Keratinocyte (primary cell): ENCODE results near the gene ZNF763. TPM values are rescaled to one million over a fixed set of nuclear protein-coding genes. Genes with fewer than 3 reads are reported as not detected.

Experiments used
- DNase-seq: peaks from one replicate; pipeline ENCODE4 v3.0.0-alpha.2; 2011; ENCODE audit warnings: low read depth, missing footprints, low spot score
- FAIRE-seq: peaks from 2 replicates; lab custom pipeline; 2011; peaks lifted over from hg19 to GRCh38; lab: Jason Lieb, UNC
- H2AFZ ChIP-seq: 2 replicates; pipeline ENCODE4 v1.6.0; 2012; ENCODE audit warnings: low read length, control low read depth, inconsistent platforms; ENCODE audit not compliant: control insufficient read depth
- H3K27ac ChIP-seq: 2 replicates; pipeline ENCODE4 v1.5.1; 2011; ENCODE audit warnings: low read length; ENCODE audit not compliant: control insufficient read depth, insufficient read depth
- H3K27me3 ChIP-seq: 3 replicates; pipeline ENCODE4 v1.6.0; 2011; ENCODE audit warnings: low read length; ENCODE audit not compliant: control insufficient read depth, insufficient read depth; ENCODE audit errors: extremely low read depth
- H3K36me3 ChIP-seq, 2 experiments: 2 replicates in 1 of 2; 3 replicates in 1 of 2; pipeline ENCODE4 v1.5.1; 2011; ENCODE audit warnings: low read length in 2 of 2, mild to moderate bottlenecking in 1 of 2; ENCODE audit not compliant: control insufficient read depth in 2 of 2, insufficient read depth in 2 of 2; ENCODE audit errors: extremely low read depth in 1 of 2
- H3K4me1 ChIP-seq: 3 replicates; pipeline ENCODE4 v1.5.1; 2011; ENCODE audit warnings: low read length; ENCODE audit not compliant: control insufficient read depth, insufficient read depth; ENCODE audit errors: extremely low read depth
- H3K4me2 ChIP-seq: 3 replicates; pipeline ENCODE4 v1.6.0; 2011; ENCODE audit warnings: low read depth, low read length; ENCODE audit not compliant: control insufficient read depth, insufficient read depth; ENCODE audit errors: extremely low read depth
- H3K4me3 ChIP-seq, 3 experiments: fragments of 200-600 bp in 1 of 3; sonication (generic) in 1 of 3; 2 replicates in 2 of 3; 3 replicates in 1 of 3; pipeline ENCODE4 v1.5.1; 2011 to 2016; ENCODE audit warnings: low read length in 3 of 3, mild to moderate bottlenecking in 3 of 3, control low read depth in 2 of 3, inconsistent platforms in 1 of 3, low read depth in 1 of 3, mixed read lengths in 1 of 3, mixed run types in 1 of 3, moderate library complexity in 1 of 3; ENCODE audit not compliant: control insufficient read depth in 2 of 3, insufficient read depth in 2 of 3; ENCODE audit errors: extremely low read depth in 1 of 3
- H3K79me2 ChIP-seq: 2 replicates; pipeline ENCODE4 v1.6.0; 2012; ENCODE audit warnings: low read length; ENCODE audit not compliant: control insufficient read depth, insufficient read depth
- H3K9ac ChIP-seq: 3 replicates; pipeline ENCODE4 v1.6.0; 2011; ENCODE audit warnings: low read length; ENCODE audit not compliant: control insufficient read depth, insufficient read depth; ENCODE audit errors: extremely low read depth
- H3K9me1 ChIP-seq: 3 replicates; pipeline ENCODE4 v1.6.0; 2011; ENCODE audit warnings: low read length; ENCODE audit not compliant: control insufficient read depth, insufficient read depth; ENCODE audit errors: extremely low read depth
- H3K9me3 ChIP-seq: 2 replicates; pipeline ENCODE4 v1.5.1; 2012; ENCODE audit warnings: low read depth, low read length; ENCODE audit not compliant: control insufficient read depth
- H4K20me1 ChIP-seq: 3 replicates; pipeline ENCODE4 v1.6.0; 2011; ENCODE audit warnings: low read length; ENCODE audit not compliant: control insufficient read depth, insufficient read depth; ENCODE audit errors: extremely low read depth
- EZH2 ChIP-seq: IDR thresholded peaks from one replicate; pipeline ENCODE4 v1.6.1; 2012; ENCODE audit warnings: inconsistent platforms, mild to moderate bottlenecking, low read length, moderate library complexity
- dilution Hi-C: fragments of 300-500 bp; cut with MboI; formaldehyde crosslinking; loops from one replicate; pipeline ENCODE4 v1.7.0; 2020; ENCODE audit warnings: low sequenced_read_pairs; ENCODE audit not compliant: extremely low pct_ligation_motif_present
- polyA minus RNA-seq, 3 experiments: library from RNA; depleted of rRNA, polyadenylated mRNA; stranded (reverse); fragments of >200 nt; gene quantifications; 1 replicate in 1 of 3; 2 replicates in 1 of 3; 3 replicates in 1 of 3; pipeline ENCODE4 v1.2.3, GENCODE V29; 2011
- polyA plus RNA-seq, 5 experiments: library from polyadenylated mRNA; depleted of rRNA in 3 of 5; stranded (reverse) in 3 of 5; stranded (forward) in 1 of 5; unstranded in 1 of 5; fragments of >200 nt; gene quantifications; 1 replicate in 1 of 5; 2 replicates in 3 of 5; 3 replicates in 1 of 5; pipeline versions ENCODE4 v1.2.1 to v1.2.3, GENCODE V29; 2011 to 2012; ENCODE audit warnings: missing spikeins in 2 of 5, low read depth in 1 of 5, low replicate concordance in 1 of 5
- TF ChIP-seq, protein P1 (sequence below), 3 experiments: IDR thresholded peaks in 1 of 3; conservative IDR thresholded peaks in 1 of 3; optimal IDR thresholded peaks in 1 of 3; 2 replicates in 2 of 3; 3 replicates in 1 of 3; pipeline versions ENCODE3 to v1.5.1; 2011; ENCODE audit warnings: low read length in 3 of 3, mild to moderate bottlenecking in 3 of 3, moderate library complexity in 2 of 3, control low read depth in 1 of 3, inconsistent platforms in 1 of 3; ENCODE audit not compliant: insufficient read depth in 2 of 3; ENCODE audit errors: extremely low read depth in 1 of 3

ZNF763 gene
- polyA plus RNA-seq = 1.2 to 2.3 TPM (median 1.3 TPM) in 3 replicates
- 2.1 TPM for polyA plus RNA-seq (2011; ENCODE audit: low read depth)
- 0.81 and 1.7 TPM in 2 replicates for polyA plus RNA-seq (2011; cell fraction: cytosol; rRNA removed)
- polyA plus RNA-seq (2011; cell fraction: nucleus; rRNA removed) = 3.1 and 3.7 TPM in 2 replicates
- 1.0 and 1.5 TPM in 2 replicates for polyA plus RNA-seq (2012; ENCODE audit: low replicate concordance)
- polyA minus RNA-seq = 2.3 to 3.4 TPM (median 2.3 TPM) in 3 replicates
- not detected for polyA minus RNA-seq (2011; cell fraction: cytosol; rRNA and poly(A)+ RNA removed)
- polyA minus RNA-seq (2011; cell fraction: nucleus; rRNA and poly(A)+ RNA removed) = 2.4 and 5.0 TPM in 2 replicates

DNA sequence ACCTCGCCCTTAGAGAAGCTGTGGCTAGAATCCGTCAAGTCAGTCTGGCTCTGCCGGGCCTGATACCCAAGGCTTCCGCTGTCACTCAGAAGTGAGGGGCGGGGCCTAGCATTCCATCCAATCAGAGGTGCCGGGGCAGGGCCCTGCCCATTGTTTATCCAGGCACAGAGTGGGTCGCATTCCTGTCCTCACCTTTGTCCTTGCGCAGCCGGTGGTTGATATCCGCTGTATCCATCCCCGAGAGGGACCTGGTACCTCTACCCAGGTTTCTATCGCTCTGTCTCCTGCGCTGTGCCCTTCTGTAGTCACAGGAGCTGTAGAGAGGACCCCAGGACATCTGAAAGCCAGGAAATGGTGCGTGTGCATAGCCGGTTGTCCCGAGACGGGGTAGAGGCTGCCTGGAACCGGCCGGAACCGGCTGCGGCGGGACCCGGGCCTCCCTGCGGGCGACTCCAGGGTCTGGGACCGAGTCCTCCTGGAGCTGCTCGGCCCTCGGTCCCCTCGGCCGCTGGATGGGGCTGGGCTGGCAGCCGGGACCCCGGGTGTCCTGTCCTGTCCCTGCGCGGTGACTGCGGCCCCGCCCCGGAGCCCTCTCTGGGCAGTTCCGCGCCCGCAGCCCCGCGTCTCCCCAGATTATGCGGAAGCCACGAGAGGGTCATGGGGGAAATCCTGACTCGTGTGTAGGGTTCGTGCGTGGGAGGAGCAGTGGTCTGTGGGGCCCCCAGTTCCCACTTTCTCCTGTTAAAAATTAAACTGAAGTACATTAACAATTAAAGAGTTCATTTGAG is at the start of gene ZNF763:
ZNF763 (plus strand) TSS at position 183 of the 788 bp plus-strand sequence; CDS start at position 352, 169 bp downstream.
- H2AFZ ChIP-seq = peak within 1 kb of the TSS; percentile 80
- no peaks in the 10 kb centered on the region for H3K36me3 ChIP-seq
- no peaks in the 10 kb centered on the region for H4K20me1 ChIP-seq
- DNase-seq = no peak
- TF ChIP-seq, protein P1, sequence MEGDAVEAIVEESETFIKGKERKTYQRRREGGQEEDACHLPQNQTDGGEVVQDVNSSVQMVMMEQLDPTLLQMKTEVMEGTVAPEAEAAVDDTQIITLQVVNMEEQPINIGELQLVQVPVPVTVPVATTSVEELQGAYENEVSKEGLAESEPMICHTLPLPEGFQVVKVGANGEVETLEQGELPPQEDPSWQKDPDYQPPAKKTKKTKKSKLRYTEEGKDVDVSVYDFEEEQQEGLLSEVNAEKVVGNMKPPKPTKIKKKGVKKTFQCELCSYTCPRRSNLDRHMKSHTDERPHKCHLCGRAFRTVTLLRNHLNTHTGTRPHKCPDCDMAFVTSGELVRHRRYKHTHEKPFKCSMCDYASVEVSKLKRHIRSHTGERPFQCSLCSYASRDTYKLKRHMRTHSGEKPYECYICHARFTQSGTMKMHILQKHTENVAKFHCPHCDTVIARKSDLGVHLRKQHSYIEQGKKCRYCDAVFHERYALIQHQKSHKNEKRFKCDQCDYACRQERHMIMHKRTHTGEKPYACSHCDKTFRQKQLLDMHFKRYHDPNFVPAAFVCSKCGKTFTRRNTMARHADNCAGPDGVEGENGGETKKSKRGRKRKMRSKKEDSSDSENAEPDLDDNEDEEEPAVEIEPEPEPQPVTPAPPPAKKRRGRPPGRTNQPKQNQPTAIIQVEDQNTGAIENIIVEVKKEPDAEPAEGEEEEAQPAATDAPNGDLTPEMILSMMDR (optimal IDR thresholded peaks at IDR 0.05 in 1 of 3, IDR thresholded peaks at IDR 0.05 in 1 of 3, conservative IDR thresholded peaks at IDR 0.05 in 1 of 3; ENCODE audit: extremely low read depth in 1 of 3, insufficient read depth in 2 of 3, low read length in 3 of 3) = no peak
- no peak for TF ChIP-seq EZH2
- H3K9ac ChIP-seq = peak within 1 kb of the TSS; percentile 73
- H3K27ac ChIP-seq = peak within 1 kb of the TSS; percentile 34
- H3K4me2 ChIP-seq = peak within 1 kb of the TSS; percentile 59
- H3K79me2 ChIP-seq = no peaks in the 10 kb centered on the region
- no peaks in the 10 kb centered on the region for H3K9me1 ChIP-seq
- H3K27me3 ChIP-seq = no peaks in the 10 kb centered on the region
- peak within 1 kb of the TSS; percentile 55 to 79 (median 56) for H3K4me3 ChIP-seq
- H3K9me3 ChIP-seq = no peaks in the 10 kb centered on the region
- peaks cover 7% of the 10 kb centered on the region for H3K4me1 ChIP-seq
- FAIRE-seq = peak; percentile 62
- dilution Hi-C loops = no loop called here

DNA sequence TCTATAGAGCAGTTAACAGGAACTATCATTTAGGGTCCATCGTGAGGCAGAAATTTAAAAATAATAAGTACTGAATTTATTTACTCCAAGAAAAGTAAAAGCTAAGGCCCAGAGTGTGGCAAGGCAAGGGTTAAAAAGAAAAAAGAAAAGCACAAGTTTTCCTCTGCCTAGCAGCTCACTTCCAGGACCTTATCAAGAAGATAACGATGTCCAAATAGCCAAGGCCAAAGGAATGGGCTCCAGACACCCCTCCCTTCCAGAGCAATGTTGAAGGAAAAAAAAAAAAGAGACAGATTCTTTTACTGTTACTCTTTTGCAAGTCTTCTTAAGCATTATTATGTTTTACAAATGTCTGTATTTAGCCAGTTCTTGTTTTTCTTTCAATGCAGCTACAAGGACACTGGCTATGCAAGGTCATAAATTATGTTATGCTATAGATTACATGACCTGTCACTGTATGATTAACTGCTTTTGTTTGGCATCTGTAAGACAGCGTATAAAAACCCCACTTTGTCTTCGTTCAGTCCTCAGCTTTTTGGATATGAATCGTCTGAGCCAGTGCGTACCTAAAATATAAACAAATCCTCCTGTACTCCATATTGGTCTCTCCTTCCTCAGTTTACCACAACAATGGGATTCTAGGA is 42.9 kb upstream of the ZNF763 start:
- H3K27ac ChIP-seq = no peak overlapping the region
- no peak for DNase-seq
- H3K27me3 ChIP-seq = no peaks in the 10 kb centered on the region
- no peak overlapping the region for H3K4me3 ChIP-seq
- FAIRE-seq = no peak
- dilution Hi-C loops = no loop called here
- H3K36me3 ChIP-seq = no peaks in the 10 kb centered on the region
- H3K9ac ChIP-seq = no peak overlapping the region
- H3K4me2 ChIP-seq = no peak overlapping the region
- H3K79me2 ChIP-seq = peaks cover 19% of the 10 kb centered on the region
- no peak overlapping the region for H2AFZ ChIP-seq
- TF ChIP-seq, protein P1 (optimal IDR thresholded peaks at IDR 0.05 in 1 of 3, IDR thresholded peaks at IDR 0.05 in 1 of 3, conservative IDR thresholded peaks at IDR 0.05 in 1 of 3; ENCODE audit: extremely low read depth in 1 of 3, insufficient read depth in 2 of 3, low read length in 3 of 3) = no peak
- no peak for TF ChIP-seq EZH2
- no peaks in the 10 kb centered on the region for H3K9me1 ChIP-seq
- peaks cover 14% of the 10 kb centered on the region for H3K4me1 ChIP-seq
- no peaks in the 10 kb centered on the region for H3K9me3 ChIP-seq
- H4K20me1 ChIP-seq = no peaks in the 10 kb centered on the region
